ENCODE measurements around the gene SLC24A4.

The SLC24A4 gene

GRCh38 chr14:92458136-92459029 is 135.4 kb downstream of the SLC24A4 start:
- no peak for DNase-seq
- Histone ChIP-seq H3K36me3 (no peaks in the 10 kb centered on the region), H3K27me3 (peaks cover 8% of the 10 kb centered on the region), H3K4me3 (ENCODE audit: low read depth, low read length) (no peak overlapping the region), H3K4me1 (no peaks in the 10 kb centered on the region), H3K9me3 (no peaks in the 10 kb centered on the region)
- TF ChIP-seq CTCF (IDR thresholded peaks at IDR 0.05; ENCODE audit: low read depth, low read length): no peak

GRCh38 chr14:92459030-92459949 is 136.3 kb downstream of the SLC24A4 start:
- Histone ChIP-seq H3K36me3 (no peaks in the 10 kb centered on the region), H3K9me3 (no peaks in the 10 kb centered on the region), H3K4me1 (no peaks in the 10 kb centered on the region), H3K27me3 (peaks cover 8% of the 10 kb centered on the region), H3K4me3 (ENCODE audit: low read depth, low read length) (no peak overlapping the region)
- DNase-seq: no peak
- TF ChIP-seq CTCF (IDR thresholded peaks at IDR 0.05; ENCODE audit: low read depth, low read length): no peak

- Histone ChIP-seq H3K4me3 (ENCODE audit: low read depth, low read length) (no peak overlapping the region), H3K9me3 (no peaks in the 10 kb centered on the region), H3K36me3 (no peaks in the 10 kb centered on the region), H3K27me3 (peaks cover 8% of the 10 kb centered on the region), H3K4me1 (no peaks in the 10 kb centered on the region)
- no peak for TF ChIP-seq CTCF (IDR thresholded peaks at IDR 0.05; ENCODE audit: low read depth, low read length)
- no peak for DNase-seq
Measured at GRCh38 chr14:92459950-92460421, 137.0 kb downstream of the SLC24A4 start.

- H3K4me1 ChIP-seq: no peaks in the 10 kb centered on the region
- H3K9me3 ChIP-seq: no peaks in the 10 kb centered on the region
- no peaks in the 10 kb centered on the region for H3K36me3 ChIP-seq
- H3K27me3 ChIP-seq: peaks cover 8% of the 10 kb centered on the region
- TF ChIP-seq CTCF (IDR thresholded peaks at IDR 0.05; ENCODE audit: low read depth, low read length): no peak
- DNase-seq: no peak
- H3K4me3 ChIP-seq (ENCODE audit: low read depth, low read length): no peak overlapping the region
Measured at GRCh38 chr14:92460541-92460915, 137.6 kb downstream of the SLC24A4 start.

- Histone ChIP-seq H3K36me3 (no peaks in the 10 kb centered on the region), H3K4me3 (ENCODE audit: low read depth, low read length) (no peak overlapping the region), H3K27me3 (peaks cover 8% of the 10 kb centered on the region), H3K4me1 (no peaks in the 10 kb centered on the region), H3K9me3 (no peaks in the 10 kb centered on the region)
- TF ChIP-seq CTCF (IDR thresholded peaks at IDR 0.05; ENCODE audit: low read depth, low read length): no peak
- DNase-seq: no peak
Measured at GRCh38 chr14:92460916-92461579, 138.1 kb downstream of the SLC24A4 start.

Measured in BE2C (cell line).